SU-DHL-6 (cell line): ENCODE measurements around the gene FAH.

ENCODE experiments used
- H2AFZ ChIP-seq: fragments of 200-600 bp; sonication (generic); 2 replicates; pipeline ENCODE4 v1.6.1; 2014; ENCODE audit warnings: low read depth, mild to moderate bottlenecking, moderate library complexity, mixed read lengths, antibody characterized with exemption, low read length; ENCODE audit not compliant: severe bottlenecking
- H3F3A ChIP-seq: fragments of 200-600 bp; shearing (Covaris generic); 2 replicates; pipeline ENCODE4 v1.6.0; 2016; ENCODE audit warnings: antibody characterized with exemption, mild to moderate bottlenecking; ENCODE audit not compliant: insufficient read depth
- H3K27ac ChIP-seq: fragments of 200-600 bp; sonication (generic); 2 replicates; pipeline ENCODE4 v1.5.1; 2016; ENCODE audit warnings: low read depth, mild to moderate bottlenecking, low read length, moderate library complexity, mixed read lengths
- H3K27me3 ChIP-seq: fragments of 200-600 bp; sonication (generic), shearing (Covaris generic); 2 replicates; pipeline ENCODE4 v1.6.0; 2014; ENCODE audit warnings: mild to moderate bottlenecking, low read length
- H3K36me3 ChIP-seq: fragments of 200-600 bp; sonication (generic); 2 replicates; pipeline ENCODE4 v1.6.1; 2014; ENCODE audit warnings: mild to moderate bottlenecking, low read length, mixed read lengths
- H3K4me2 ChIP-seq: fragments of 300-600, 200-600 bp; shearing (Covaris generic), sonication (generic); 2 replicates; pipeline ENCODE4 v1.6.0; 2014; ENCODE audit warnings: low read length, low read depth, mild to moderate bottlenecking; ENCODE audit not compliant: poor library complexity, severe bottlenecking
- H3K4me3 ChIP-seq: fragments of 200-600 bp; sonication (generic); 2 replicates; pipeline ENCODE4 v1.5.1; 2014; ENCODE audit warnings: antibody characterized with exemption, low read length, mild to moderate bottlenecking, mixed read lengths; ENCODE audit not compliant: insufficient read depth, poor library complexity, severe bottlenecking
- H3K79me2 ChIP-seq: fragments of 200-600 bp; sonication (generic); 2 replicates; pipeline ENCODE4 v1.6.1; 2014; ENCODE audit warnings: mild to moderate bottlenecking, low read length, moderate library complexity; ENCODE audit not compliant: insufficient read depth
- H3K9ac ChIP-seq: fragments of 200-600 bp; sonication (generic); 2 replicates; pipeline ENCODE4 v1.7.0; 2014; ENCODE audit warnings: mild to moderate bottlenecking, low read length
- H3K9me2 ChIP-seq: fragments of 200-600 bp; sonication (generic); replicated peaks from 2 replicates; pipeline ENCODE4 v1.6.1; 2014; ENCODE audit warnings: low read length; ENCODE audit not compliant: insufficient read depth
- H3K9me3 ChIP-seq: fragments of 200-600 bp; sonication (generic); 2 replicates; pipeline ENCODE4 v1.6.1; 2014; ENCODE audit warnings: low read length, mixed read lengths; ENCODE audit not compliant: insufficient read depth
- H4K20me1 ChIP-seq: fragments of 200-600 bp; sonication (generic); 2 replicates; pipeline ENCODE4 v1.6.1; 2014; ENCODE audit warnings: low read depth, mild to moderate bottlenecking, antibody characterized with exemption, low read length, moderate library complexity, mixed read lengths
- EZH2phosphoT487 ChIP-seq: fragments of 200-600 bp; sonication (generic), shearing (Covaris generic); conservative IDR thresholded peaks from 2 replicates; pipeline ENCODE4 v1.6.1; 2018; ENCODE audit warnings: mild to moderate bottlenecking, antibody characterized with exemption, low read length, moderate library complexity, mixed read lengths
- TF ChIP-seq, protein P1 (sequence below): fragments of 200-600 bp; sonication (generic); IDR thresholded peaks from one replicate; pipeline ENCODE4 v1.5.1; 2017; ENCODE audit warnings: antibody characterized with exemption, mild to moderate bottlenecking, low read length, moderate library complexity; ENCODE audit not compliant: insufficient read depth, poor library complexity, severe bottlenecking

Gene FAH

DNA sequence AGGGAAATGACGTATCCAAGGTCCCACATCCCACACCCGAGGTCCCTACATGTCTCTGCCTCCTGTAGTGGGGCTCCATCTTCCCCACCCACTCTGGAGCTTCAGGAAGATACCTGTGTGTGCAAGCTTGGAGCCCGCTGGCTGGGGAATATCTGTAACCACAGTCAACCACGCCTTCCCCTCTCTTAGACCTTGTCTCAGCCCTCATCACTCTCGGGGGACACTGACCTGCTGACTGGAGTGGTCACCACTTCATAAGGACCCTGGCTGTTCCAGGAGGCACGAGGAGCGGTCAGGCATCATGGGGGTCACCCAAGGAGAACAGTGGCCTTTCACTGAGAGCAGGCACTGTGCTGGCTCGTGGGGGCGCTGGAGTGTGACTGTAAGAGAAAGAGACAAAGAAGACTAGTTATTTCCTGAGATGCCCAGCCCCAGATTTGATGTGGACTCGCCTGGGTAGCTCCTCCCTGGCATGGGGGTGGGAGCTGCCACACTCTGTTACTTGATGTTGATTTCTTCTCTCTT is 50.6 kb downstream of the FAH start:
- H3F3A ChIP-seq = no peaks in the 10 kb centered on the region
- H3K27ac ChIP-seq = no peak overlapping the region
- no peaks in the 10 kb centered on the region for H3K36me3 ChIP-seq
- H3K4me3 ChIP-seq = no peak overlapping the region
- no peaks in the 10 kb centered on the region for H3K9me2 ChIP-seq
- H3K9me3 ChIP-seq = no peaks in the 10 kb centered on the region
- H3K27me3 ChIP-seq = no peaks in the 10 kb centered on the region
- H3K79me2 ChIP-seq = no peaks in the 10 kb centered on the region
- TF ChIP-seq EZH2phosphoT487 = no peak
- TF ChIP-seq, protein P1, sequence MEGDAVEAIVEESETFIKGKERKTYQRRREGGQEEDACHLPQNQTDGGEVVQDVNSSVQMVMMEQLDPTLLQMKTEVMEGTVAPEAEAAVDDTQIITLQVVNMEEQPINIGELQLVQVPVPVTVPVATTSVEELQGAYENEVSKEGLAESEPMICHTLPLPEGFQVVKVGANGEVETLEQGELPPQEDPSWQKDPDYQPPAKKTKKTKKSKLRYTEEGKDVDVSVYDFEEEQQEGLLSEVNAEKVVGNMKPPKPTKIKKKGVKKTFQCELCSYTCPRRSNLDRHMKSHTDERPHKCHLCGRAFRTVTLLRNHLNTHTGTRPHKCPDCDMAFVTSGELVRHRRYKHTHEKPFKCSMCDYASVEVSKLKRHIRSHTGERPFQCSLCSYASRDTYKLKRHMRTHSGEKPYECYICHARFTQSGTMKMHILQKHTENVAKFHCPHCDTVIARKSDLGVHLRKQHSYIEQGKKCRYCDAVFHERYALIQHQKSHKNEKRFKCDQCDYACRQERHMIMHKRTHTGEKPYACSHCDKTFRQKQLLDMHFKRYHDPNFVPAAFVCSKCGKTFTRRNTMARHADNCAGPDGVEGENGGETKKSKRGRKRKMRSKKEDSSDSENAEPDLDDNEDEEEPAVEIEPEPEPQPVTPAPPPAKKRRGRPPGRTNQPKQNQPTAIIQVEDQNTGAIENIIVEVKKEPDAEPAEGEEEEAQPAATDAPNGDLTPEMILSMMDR = no peak
- H4K20me1 ChIP-seq = no peaks in the 10 kb centered on the region
- H3K4me2 ChIP-seq = no peak overlapping the region
- no peak overlapping the region for H3K9ac ChIP-seq
- H2AFZ ChIP-seq = no peak overlapping the region

DNA sequence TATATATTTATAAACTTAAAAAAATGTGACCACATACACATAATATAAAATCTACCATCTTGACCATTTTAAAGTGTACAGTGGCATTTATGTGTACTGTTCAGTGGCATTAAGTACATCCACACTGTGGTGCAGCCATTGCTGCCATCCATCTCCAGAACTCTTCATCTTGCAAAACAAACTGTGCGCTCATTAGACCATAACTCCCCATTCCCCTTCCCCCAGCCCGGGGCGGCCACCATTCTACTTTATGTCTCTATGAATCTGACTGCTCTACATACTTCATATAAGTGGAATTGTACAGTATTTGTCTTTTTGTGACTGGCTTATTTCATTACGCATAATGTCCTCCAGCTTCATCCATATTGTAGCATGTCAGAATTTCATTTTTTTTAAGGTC is 51.4 kb downstream of the FAH start:
- Histone ChIP-seq H3K9ac (no peak overlapping the region), H2AFZ (no peak overlapping the region), H3K9me2 (no peaks in the 10 kb centered on the region), H3K36me3 (no peaks in the 10 kb centered on the region), H3K27ac (no peak overlapping the region), H3K4me3 (no peak overlapping the region), H3K4me2 (no peak overlapping the region), H3F3A (no peaks in the 10 kb centered on the region), H4K20me1 (no peaks in the 10 kb centered on the region), H3K79me2 (no peaks in the 10 kb centered on the region), H3K9me3 (no peaks in the 10 kb centered on the region), H3K27me3 (no peaks in the 10 kb centered on the region)
- TF ChIP-seq, protein P1 = no peak
- TF ChIP-seq EZH2phosphoT487 = no peak

DNA sequence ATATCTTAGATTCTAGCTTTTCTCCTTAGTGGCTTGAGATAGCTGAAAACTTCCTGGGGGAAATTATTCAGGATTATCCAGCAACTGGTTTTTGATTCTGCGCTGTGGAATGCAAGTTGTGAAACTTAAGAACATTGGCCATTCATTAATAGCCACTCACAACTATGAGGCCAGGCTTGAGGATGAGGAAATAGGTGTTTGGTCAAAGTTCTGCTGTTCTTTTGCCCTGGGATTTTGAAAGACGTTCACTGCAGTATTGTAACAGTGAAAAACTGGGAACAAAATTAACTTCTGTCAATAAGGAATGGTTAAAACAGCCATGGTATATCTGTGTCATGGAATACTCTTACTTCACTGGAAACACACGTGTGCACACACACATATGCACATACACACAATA is 55.1 kb downstream of the FAH start:
- Histone ChIP-seq H3K4me2 (no peak overlapping the region), H3F3A (no peaks in the 10 kb centered on the region), H4K20me1 (no peaks in the 10 kb centered on the region), H3K27ac (no peak overlapping the region), H3K9ac (no peak overlapping the region), H3K4me3 (no peak overlapping the region), H2AFZ (no peak overlapping the region), H3K36me3 (no peaks in the 10 kb centered on the region), H3K9me3 (no peaks in the 10 kb centered on the region), H3K9me2 (no peaks in the 10 kb centered on the region), H3K27me3 (no peaks in the 10 kb centered on the region), H3K79me2 (no peaks in the 10 kb centered on the region)
- no peak for TF ChIP-seq EZH2phosphoT487
- TF ChIP-seq, protein P1 = no peak
